Activated CD4-positive, alpha-beta memory T cell treated with anti-CD3 and anti-CD28 coated beads for 36 hours (primary cell): ENCODE measurements around the gene GYPE. TPM values are rescaled to one million over a fixed set of nuclear protein-coding genes. Genes with fewer than 3 reads are reported as not detected.

Source experiments
- total RNA-seq, 2 experiments: library from RNA; stranded (reverse); gene quantifications; one replicate each; pipeline ENCODE4 v1.2.3, GENCODE V29; 2021

Gene GYPE
- total RNA-seq, 2 experiments from 2014 or later = 0.44 to 0.50 TPM

Other genes starting within 250 kb of the GYPE start
- not detected for gene FREM3, start 204.9 kb downstream of the GYPE start, total RNA-seq
- not detected for gene GYPB, start 113.8 kb upstream of the GYPE start, total RNA-seq
- not detected for gene GYPA, start 235.2 kb upstream of the GYPE start, total RNA-seq